Gastrocnemius medialis (tissue), 4 donors: ENCODE measurements around the gene ARHGAP8.

ENCODE experiments used
- POLR2A ChIP-seq, 2 donors: fragments of 450-650 bp; IDR thresholded peaks; one replicate each; pipeline ENCODE4 v1.6.1; 2017; ENCODE audit warnings: antibody characterized with exemption in 2 of 2, mild to moderate bottlenecking in 2 of 2, moderate library complexity in 2 of 2
- TF ChIP-seq, protein P1 (sequence below), 5 experiments: fragments of 450-650 bp in 3 of 5; fragments of 200-600 bp in 2 of 5; sonication (generic) in 2 of 5; IDR thresholded peaks in 4 of 5; conservative IDR thresholded peaks in 1 of 5; 1 replicate in 4 of 5; 2 replicates in 1 of 5; pipeline ENCODE4 v1.5.1; 2016 to 2019; ENCODE audit warnings: antibody characterized with exemption in 5 of 5, mild to moderate bottlenecking in 3 of 5, moderate library complexity in 3 of 5

DNA sequence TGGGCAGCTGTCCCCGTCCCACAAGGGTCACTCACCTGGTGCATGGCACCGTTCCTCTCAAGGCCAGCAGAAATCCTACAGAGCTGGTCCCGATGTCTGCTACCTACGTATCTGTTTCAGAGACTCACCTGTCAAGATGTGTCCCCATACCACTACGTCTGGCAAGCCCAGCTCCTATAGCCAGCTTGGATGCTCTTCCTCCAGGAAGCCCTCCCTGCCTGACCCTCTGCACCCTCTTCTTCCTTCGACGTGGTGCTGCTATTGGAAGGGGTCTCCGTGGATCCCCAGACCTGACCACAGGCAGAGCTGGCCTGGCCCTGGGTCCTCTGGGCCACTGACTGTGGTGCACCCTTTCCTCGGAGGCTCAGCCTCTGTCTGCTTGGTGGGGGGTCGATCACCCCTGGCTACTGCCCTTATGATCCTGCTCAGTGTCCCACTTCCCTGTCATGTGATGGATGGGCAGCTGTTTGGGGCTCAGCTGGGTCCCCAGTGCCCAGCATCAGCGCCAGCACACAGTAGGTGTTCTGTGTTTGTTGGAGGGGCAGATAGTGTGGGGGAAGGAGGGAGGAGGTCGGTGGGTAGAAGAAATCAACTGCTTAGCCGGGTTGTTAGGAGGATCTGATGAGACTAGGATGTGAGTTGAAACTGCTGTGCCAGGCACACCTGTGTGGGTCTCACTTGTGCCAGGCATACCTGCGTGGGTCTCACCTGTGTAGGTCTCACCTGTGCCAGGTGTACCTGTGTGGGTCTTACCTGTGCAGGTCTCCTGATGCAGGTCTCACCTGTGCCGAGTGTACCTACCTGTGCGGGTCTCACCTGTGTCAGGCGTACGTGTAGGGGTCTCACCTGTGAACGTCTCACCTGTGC lies 21.7 kb upstream of the ARHGAP8 start:
- TF ChIP-seq, protein P1, sequence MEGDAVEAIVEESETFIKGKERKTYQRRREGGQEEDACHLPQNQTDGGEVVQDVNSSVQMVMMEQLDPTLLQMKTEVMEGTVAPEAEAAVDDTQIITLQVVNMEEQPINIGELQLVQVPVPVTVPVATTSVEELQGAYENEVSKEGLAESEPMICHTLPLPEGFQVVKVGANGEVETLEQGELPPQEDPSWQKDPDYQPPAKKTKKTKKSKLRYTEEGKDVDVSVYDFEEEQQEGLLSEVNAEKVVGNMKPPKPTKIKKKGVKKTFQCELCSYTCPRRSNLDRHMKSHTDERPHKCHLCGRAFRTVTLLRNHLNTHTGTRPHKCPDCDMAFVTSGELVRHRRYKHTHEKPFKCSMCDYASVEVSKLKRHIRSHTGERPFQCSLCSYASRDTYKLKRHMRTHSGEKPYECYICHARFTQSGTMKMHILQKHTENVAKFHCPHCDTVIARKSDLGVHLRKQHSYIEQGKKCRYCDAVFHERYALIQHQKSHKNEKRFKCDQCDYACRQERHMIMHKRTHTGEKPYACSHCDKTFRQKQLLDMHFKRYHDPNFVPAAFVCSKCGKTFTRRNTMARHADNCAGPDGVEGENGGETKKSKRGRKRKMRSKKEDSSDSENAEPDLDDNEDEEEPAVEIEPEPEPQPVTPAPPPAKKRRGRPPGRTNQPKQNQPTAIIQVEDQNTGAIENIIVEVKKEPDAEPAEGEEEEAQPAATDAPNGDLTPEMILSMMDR (IDR thresholded peaks at IDR 0.05 in 4 of 5, conservative IDR thresholded peaks at IDR 0.05 in 1 of 5), result no peak
- TF ChIP-seq POLR2A (IDR thresholded peaks at IDR 0.05), result no peak
